ENCODE data around the gene POTEF. TPM values are rescaled to one million over a fixed set of nuclear protein-coding genes. Genes with fewer than 3 reads are reported as not detected.
A peak's percentile ranks its signal among the peaks of the same experiment; 100 is the strongest.
"Not testable (repeated sequence)": the region's sequence is repeated elsewhere in the genome, so short reads cannot be mapped to it uniquely, and the experiment has no call there.

The POTEF gene
- total RNA-seq = not detected

DNA sequence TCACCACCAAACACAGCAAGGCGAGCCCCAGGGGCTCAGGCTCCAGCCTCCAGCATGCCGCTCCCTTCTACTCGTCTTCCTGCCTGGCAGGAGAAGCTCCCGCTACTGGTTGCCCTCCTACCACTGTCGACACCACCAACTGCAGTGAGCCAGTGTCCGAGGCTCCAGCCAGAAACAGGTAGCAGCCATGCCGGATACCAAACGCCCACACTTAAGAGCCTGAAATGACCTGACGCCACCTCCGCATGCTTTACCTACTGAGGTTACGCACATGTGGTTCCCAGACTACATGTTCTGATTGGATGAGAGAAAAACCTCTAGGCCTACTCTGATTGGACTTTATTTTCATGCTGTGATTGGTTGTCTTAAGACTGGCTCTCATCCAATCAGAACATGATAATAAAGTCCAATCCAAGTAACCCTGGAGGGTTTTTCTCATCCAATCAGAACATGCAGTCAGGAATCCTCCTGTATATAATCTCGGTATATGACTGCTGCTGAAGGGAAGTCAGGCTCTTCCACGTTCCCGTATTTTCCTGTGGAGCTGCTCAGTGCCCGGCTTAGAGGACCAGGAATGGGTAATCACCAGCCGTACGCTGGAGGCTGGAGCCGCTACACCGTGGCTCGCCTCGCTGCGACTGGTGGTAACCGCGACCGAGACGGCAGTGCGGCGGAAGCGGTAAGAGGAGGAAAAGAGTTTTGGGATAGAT is at the start of gene POTEF:
TSS of gene POTEF (minus strand) at position 103 of the 710 bp plus-strand sequence. CDS start 8,707 bp downstream, outside the sequence.
- not testable (repeated sequence) for DNase-seq (ENCODE audit: low spot score)

GRCh38 chr2:130174866-130175265 is 45.8 kb upstream of the POTEF start:
- DNase-seq (ENCODE audit: low spot score) = not testable (repeated sequence)

DNA sequence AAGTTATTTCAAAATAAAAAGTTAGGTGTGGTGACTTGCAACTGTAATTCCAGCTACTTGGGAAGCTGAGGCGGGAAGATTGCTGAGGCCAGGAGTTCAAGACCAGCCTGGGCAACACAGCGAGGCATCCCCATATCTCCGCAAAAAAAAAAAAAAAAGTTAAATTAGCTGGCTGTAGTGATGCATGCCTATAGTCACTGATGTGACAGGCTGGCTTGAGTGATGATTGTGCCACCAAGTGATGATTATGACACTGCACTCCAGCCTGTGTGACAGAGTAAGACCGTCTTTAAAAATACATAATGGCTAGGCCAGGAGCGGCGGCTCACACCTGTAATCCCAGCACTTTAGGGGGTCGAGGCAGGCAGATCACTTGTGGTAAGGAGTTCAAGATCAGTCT is 40.9 kb upstream of the POTEF start:
- no peak for DNase-seq (ENCODE audit: low spot score)

DNA sequence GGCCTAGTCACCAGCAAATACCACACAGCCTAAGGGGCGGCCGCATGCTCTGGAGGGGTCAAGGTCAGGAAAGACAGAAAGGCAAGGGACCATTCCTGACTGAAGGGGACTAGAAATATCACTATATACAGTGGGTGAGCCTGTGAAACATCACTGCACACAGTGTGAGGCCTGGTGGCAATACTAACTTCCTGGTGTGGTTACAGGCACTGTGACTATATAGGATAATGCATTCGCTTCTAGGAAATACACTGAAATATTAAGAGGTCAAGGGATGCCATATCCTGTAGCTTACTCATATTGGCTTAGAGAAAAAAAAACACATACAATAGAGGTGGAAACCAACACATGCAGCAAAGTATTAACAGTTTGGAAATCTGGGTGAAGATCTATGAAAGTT is 40.1 kb upstream of the POTEF start:
- not testable (repeated sequence) for DNase-seq (ENCODE audit: low spot score)

DNA sequence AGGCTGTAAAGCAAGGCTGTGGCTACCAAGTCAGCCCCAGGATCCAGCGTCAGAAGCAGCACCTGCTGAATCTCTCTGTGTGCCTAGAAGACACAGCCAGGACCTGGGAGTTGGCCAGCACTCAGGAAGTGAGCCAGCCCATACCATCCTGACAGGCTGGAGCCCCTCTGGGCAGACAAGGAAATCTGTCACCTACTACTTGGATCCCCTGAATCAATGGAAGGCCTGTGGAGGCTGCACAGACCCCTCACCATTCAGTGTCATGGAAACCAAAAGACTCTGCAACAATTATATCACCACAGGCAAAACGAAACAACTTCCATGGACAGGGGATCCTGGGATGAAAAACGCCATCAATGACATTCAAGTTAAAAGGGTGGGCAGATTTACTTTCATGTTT is 37.6 kb upstream of the POTEF start:
- not testable (repeated sequence) for DNase-seq (ENCODE audit: low spot score)

- no peak for DNase-seq (ENCODE audit: low spot score)
These were observed 36.4 kb upstream of the POTEF start for GRCh38 chr2:130165293-130166016.

- DNase-seq (ENCODE audit: low spot score) = no peak
These were observed 33.9 kb upstream of the POTEF start for GRCh38 chr2:130162968-130163367.

- DNase-seq (ENCODE audit: low spot score) = not testable (repeated sequence)
These were observed 33.5 kb upstream of the POTEF start for GRCh38 chr2:130162486-130162885.

DNA sequence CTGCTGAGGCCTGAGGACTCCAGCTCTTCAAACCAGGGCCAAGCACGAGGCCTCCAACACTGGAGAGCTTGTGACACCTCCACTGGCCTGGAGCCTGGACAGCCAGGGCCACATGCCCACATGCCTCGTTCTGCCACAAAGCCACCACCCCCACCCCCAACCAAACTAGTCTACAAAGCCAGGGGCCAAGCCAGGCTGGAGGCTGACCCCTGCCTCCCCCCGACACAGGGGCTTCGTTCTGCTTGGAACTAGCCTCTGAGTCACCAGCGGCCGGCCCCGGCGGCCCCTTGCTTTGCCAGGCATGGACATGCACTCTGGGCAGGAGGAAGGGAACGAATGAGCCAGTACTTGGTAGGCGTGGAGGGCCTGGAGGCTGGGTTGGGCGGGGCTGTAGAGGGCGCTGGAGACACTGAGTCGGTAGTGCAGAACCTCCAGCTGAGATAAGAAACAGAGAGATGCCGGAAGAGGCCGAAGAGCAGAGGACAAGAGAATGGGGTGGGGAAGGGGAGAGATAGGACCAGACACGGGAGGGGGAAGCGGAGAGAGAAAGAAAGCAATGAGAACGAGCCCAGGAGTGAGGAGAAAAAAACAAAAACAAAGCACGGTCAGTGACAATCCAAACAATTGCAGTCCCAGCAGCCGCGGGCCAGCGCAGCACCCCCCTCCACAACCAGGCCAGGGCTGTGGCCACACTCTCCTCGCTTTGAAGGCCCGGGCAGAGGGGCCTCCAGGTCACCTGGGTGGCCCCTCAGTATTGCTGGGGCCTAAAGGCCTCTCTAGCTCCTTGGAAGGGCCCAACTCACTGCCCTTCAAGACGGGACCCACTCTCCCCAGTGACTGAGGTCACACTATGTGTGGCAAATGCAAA is 32.0 kb upstream of the POTEF start:
- not testable (repeated sequence) for DNase-seq (ENCODE audit: low spot score)

DNA sequence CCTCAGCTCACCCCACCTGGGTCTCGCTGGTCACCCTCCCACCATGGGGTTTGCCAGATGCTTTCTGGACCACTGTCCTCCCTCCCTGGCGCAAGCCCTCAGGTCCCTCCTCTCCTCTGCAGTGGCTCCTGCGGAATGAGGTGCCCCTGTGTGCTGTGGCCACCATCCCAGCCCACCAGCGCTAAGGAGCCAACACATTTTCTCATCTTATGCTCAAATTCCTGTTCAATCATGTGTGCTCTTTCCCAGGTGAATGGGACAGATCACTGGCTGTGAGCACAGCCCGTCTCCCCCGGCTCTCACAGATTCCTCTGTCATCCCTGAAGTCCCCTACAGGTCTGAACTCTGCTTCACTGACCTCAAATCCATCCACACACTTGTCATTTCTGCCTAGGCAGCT is 31.1 kb upstream of the POTEF start:
- DNase-seq (ENCODE audit: low spot score) = no peak

DNA sequence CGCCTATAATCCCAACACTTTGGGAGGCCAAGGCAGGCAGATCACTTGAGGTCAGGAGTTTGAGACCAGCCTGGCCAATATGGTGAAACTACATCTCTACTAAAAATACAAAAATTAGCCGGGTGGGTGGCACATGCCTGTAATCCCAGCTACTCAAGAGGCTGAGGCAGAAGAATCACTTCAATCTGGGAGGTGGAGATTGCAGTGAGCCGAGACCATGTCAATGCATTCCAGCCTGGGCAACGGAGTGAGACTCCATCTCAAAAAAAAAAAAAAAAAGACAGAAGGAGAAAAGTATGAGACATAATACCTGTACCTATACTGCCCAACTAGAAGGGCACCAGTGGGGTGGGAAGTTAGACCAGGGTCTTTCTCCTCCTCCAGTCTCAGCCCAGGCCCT is 30.4 kb upstream of the POTEF start:
- not testable (repeated sequence) for DNase-seq (ENCODE audit: low spot score)

- no peak for DNase-seq (ENCODE audit: low spot score)
These were observed 29.6 kb upstream of the POTEF start for GRCh38 chr2:130158631-130159030.

DNA sequence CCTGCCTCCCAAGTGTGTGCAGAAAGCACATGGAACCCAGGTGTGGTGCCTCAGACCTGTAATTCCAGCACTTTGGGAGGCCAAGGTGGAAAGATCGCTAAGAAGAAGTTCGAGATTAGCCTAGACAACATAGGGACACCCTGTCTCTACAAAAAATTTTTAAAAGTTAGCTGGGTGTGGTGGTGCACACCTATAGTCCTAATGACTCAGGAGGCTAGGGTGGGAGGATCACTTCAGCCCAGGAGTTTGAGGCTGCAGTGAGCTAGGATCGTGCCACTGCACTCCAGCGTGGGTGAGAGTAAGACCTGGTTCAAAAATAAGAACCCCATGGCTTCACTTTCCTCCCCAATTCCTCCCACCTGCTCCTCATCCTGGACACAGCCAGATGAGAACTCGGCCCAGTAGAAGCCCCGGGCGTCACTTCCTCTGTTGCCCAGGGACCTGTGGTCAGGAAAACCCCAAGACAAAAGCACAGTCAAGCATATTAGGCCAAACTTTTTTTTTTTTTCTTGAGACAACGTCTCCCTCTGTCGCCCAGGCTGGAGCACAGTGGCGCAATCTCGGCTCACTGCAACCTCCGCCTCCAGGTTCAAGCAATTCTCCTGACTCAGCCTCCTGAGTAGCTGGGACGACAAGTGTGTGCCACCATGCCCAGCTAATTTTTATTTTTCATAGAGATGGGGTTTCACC is 28.9 kb upstream of the POTEF start:
- not testable (repeated sequence) for DNase-seq (ENCODE audit: low spot score)

DNA sequence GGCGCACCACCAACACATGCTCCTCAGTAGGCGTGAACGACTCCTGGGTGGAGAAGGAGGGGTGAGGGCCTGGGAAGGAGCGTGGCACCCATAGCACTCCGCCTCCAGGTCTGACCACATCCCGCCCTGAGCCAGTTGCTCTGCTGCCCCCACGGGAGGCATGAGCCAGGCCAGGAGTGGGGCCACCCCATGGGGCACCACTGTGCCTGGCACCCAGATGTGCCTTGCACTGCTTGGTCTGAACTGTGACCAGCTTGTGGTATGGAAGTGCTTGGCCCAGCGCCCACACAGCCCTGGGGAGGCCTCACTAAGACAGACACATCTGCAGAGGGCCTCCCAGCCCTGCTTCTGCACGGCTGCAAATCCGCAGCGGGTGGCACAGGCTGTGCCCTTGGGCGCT is 28.3 kb upstream of the POTEF start:
- not testable (repeated sequence) for DNase-seq (ENCODE audit: low spot score)

GRCh38 chr2:130156624-130157004 is 27.6 kb upstream of the POTEF start:
- DNase-seq (ENCODE audit: low spot score) = no peak

- peak; percentile 51 for DNase-seq (ENCODE audit: low spot score)
These were observed 27.1 kb upstream of the POTEF start for GRCh38 chr2:130155956-130156623.

DNA sequence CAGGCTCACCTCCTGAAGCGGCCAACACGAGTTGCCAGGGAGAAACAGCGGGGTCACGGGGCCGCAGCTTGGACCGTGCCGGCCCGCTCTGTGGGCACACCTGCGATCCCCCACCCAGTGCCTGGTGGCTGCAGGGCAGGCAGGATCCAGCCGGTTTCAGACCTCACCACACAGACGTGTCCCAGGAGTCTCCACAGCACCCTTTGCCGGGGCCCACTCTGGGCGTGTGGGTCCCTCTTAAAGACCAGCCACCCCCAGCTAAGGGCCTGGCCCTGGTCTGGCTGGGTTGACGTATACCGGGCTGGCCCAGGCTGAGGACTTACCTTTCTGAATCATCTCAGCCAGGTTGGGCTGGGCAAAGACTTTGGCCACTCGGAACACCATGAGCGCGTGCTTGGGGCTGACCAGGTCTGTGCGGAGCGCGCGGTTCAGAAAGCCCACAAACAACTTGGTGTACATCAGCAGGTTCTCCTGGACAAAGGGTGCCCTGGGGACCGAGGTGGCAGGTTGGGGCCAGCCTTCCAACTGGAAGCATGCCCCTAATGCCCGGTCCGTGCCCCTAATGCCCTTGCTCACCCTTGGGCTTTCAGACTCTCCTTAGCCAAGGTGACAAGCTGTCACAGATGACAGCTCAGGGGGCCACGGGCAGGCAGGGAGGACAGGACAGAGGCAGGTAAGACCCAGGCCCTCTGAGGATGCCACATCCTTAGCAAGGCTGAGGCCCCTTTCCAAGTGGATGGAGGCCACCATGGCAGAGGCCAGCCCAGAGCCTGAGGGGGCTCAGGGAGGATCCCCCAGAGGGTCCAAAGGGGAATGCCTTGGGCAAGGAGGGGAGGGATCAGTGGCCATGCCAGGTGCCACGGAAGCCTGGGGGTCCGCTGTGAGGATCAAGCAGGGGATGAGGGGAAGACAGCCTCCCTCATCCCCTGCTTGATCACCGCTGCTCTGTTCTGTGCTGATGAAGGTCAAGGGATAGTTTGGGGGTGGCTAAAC is 26.0 kb upstream of the POTEF start:
- no peak for DNase-seq (ENCODE audit: low spot score)

DNA sequence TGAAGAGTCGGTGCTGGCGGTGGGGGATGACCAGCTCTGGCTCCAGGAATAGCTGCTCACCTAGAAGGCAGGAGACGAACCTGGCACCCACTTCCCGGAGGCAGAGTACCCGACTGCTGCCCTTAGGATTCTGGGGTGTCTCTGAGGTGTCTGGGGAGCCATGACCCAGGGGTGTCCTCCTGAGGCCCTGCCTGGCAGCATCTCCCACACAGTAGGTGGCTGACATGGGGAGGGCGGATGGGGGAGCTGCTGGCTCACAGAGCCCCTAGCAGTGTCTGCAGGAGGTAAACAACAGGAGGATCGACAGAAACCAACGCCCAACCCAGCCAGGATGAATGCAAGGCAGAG is 25.4 kb upstream of the POTEF start:
- not testable (repeated sequence) for DNase-seq (ENCODE audit: low spot score)

DNA sequence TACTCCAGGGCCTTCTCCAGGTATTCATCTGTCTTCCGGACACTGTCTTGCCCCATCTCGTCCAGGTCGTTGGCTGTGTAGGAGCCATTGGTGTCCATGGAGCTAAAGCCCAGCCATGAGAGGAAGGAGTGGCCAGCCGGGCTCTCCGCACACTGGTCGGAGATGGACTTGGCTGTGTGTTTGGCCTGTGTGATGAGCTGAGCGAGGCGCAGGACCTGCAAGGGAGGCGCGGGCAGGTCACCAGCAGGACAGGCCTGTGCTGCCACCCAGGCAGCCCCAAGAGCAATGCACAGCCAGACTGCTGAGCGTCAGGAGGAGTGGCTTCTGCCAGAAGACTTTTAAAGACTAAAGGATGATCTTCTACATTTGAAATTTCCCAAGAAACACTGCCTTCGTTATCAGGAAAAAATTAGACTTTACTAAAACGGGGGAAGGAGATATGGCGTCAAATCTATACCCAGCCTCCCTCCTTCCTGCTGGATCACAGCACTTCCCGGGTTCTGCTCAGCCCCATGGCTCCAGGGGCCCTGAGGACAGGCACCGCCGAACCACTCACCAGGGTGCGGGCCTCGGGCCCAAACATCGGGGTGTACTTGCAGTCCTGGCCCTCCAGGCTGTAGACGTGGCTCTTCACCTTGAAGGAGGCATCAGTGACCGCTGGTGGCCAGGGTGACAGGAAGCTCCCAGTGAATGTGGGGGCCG is 24.9 kb upstream of the POTEF start:
- DNase-seq (ENCODE audit: low spot score) = not testable (repeated sequence)

Measured in ureter (tissue), 1 donor.